SK-N-SH treated with all-trans-retinoic acid at 6 μM for 48 hours (cell line): Measurements from ENCODE around the gene TTLL10.

Source experiments
- BACH2 ChIP-seq: fragments of 250-450 bp; sonication (Bioruptor Pico); IDR thresholded peaks from 2 replicates; pipeline ENCODE4 v1.9.0; 2021; ENCODE audit warnings: mild to moderate bottlenecking, borderline replicate concordance
- OSR1 ChIP-seq: fragments of 250-450 bp; sonication (Bioruptor Pico); IDR thresholded peaks from 2 replicates; pipeline ENCODE4 v1.8.0; 2022; ENCODE audit warnings: moderate library complexity, mild to moderate bottlenecking, inconsistent platforms
- PATZ1 ChIP-seq: fragments of 250-450 bp; sonication (Bioruptor Pico); IDR thresholded peaks from 2 replicates; pipeline ENCODE4 v1.8.0; 2020; ENCODE audit warnings: mild to moderate bottlenecking, moderate library complexity, borderline replicate concordance
- RARB ChIP-seq: fragments of 250-450 bp; sonication (Bioruptor Pico); IDR thresholded peaks from 2 replicates; pipeline ENCODE4 v1.8.0; 2021; ENCODE audit warnings: mild to moderate bottlenecking, moderate library complexity
- TCF4 ChIP-seq: fragments of 250-450 bp; sonication (Bioruptor Pico); IDR thresholded peaks from 2 replicates; pipeline ENCODE4 v1.8.0; 2021; ENCODE audit warnings: mild to moderate bottlenecking, moderate library complexity, borderline replicate concordance
- TF ChIP-seq, protein P1 (sequence below): fragments of 250-450 bp; sonication (Bioruptor Pico); IDR thresholded peaks from 2 replicates; pipeline ENCODE4 v1.5.1; 2020; ENCODE audit warnings: low read depth, mild to moderate bottlenecking, moderate library complexity

DNA sequence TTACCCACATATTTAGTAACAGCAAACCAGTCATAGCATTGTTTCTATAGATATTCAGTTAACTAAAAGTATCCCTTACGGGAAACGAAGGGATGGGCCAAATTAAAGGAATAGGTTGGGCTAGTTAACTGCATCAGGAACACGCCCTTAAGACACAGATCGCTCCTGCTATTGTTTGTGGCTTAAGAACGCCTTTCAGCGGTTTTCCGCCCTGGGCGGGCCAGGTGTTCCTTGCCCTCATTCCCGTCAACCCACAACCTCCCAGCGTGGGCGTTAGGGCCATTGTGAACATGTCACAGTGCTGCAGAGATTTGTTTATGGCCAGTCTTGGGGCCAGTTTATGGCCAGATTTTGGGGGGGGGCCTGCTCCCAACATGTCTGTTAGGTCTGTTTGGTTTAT is 18.1 kb downstream of the TTLL10 start:
- no peak for TF ChIP-seq PATZ1 (CRISPR knock-in tag)
- TF ChIP-seq RARB (CRISPR knock-in tag) = no peak
- TF ChIP-seq, protein P1, sequence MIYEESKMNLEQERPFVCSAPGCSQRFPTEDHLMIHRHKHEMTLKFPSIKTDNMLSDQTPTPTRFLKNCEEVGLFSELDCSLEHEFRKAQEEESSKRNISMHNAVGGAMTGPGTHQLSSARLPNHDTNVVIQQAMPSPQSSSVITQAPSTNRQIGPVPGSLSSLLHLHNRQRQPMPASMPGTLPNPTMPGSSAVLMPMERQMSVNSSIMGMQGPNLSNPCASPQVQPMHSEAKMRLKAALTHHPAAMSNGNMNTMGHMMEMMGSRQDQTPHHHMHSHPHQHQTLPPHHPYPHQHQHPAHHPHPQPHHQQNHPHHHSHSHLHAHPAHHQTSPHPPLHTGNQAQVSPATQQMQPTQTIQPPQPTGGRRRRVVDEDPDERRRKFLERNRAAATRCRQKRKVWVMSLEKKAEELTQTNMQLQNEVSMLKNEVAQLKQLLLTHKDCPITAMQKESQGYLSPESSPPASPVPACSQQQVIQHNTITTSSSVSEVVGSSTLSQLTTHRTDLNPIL = no peak
- TF ChIP-seq BACH2 (CRISPR knock-in tag) = no peak
- no peak for TF ChIP-seq OSR1 (CRISPR knock-in tag)
- TF ChIP-seq TCF4 (CRISPR knock-in tag) = no peak
